Stimulated activated CD4-positive, alpha-beta T cell treated with anti-CD3 and anti-CD28 coated beads, Interleukin-12 subunit alpha, Interleukin-12 subunit beta, amount 100 ng/mL, for 4 hours (primary cell): ENCODE results near the gene IMPDH2.

Experiments used
- DNase-seq: peaks from one replicate; pipeline ENCODE4 v3.0.0-alpha.2; 2020

The IMPDH2 gene

DNA sequence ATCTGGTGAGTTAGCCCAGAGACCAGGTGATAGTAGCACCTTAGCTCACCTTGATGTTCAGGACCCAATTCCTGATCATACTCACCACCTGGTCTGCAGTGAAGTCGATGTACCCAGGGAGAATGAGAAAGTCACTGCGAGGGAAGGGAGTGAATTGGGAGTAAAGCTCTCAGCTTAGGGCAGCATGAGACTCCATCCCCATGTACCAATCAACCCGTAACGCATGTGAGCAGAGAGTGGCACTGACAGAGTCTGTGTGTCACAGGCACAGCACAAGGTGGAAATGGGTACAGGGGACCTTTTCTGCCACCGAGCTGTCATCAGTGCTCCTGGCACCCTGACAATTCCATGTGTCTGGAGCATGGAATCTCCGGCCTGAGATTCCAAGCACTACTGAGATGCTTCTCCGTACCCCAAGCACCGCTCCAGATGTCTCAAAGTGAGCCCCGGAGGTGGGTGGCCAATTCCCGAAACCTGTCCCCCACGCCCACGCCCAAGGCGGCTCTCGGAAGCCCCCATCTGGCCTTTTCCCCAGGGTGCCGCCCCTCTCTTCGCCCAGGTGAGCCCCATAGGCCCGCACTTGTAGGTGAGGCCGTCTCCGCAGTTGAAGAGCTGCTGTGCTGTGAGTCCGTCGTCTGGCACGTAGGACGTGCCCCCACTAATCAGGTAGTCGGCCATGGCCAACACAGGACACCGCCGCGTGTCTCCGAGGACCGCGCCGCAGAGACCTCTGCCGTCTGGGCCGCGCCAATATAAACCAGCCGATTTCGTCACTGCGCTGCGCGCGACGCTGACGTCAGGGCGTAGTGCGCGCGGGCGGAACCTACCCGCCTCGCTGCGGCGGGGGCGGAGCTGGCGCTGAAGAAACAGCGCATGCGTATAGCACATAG is at the start of gene IMPDH2:
IMPDH2 (minus strand) TSS at position 726 of the 890 bp plus-strand sequence; CDS start at position 678, 48 bp downstream.
- peak; percentile 91 for DNase-seq

DNA sequence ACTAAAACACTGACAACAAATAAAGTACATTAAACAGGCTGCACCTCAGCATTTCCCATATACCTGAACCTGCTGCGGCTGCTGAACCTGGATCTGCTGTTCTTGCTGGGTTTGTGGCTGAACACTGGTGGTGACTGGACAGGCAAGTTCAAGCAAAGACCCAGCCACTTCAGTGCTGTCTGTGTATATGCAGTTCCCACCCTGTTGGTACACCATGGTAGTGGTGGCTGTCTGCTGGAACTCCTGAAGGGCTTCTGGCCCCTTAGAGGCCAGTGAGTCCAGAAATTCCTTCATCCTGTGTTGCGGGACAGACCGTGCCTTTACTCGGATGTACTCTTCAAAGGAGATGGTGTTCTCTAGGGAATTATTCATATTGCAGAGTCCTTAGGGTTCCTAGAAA is 47.4 kb upstream of the IMPDH2 start:
- no peak for DNase-seq

DNA sequence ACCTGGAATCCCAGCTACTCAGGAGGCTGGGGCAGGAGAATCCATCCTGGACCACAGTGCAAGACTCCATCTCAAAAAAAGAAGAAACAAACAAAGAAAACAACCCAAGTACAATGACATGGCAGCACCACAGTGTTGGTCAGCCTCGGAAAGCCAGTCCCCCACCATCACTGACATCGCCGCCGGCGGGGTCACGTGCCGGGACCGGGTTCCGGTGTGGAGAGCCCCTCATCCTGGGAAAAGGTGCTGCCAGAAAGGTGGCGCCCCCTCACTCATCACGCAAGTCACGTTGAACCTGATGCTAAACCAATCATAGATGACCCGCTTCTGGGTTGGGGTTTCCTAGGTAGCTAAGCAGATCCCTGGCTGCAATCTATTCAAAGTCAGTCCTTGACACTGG is 46.9 kb upstream of the IMPDH2 start:
- no peak for DNase-seq

DNA sequence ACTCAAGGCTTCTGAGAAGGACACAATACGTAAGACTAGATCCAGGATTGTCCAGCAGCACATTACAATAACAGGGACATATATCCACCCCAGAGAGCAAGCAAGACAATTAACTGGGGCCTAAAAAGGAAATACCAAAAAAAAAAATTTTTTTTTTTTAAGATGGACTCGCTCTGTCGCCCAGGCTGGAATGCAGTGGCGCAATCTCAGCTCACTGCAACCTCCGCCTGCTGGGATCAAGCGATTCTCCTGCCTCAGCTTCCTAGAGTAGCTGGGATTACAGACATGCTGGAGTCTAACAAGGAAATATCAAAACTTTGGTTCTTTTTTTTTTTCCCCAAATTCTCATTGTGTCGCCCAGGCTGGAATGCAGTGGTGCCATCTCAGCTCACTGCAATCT is 28.8 kb upstream of the IMPDH2 start:
- no peak for DNase-seq

DNA sequence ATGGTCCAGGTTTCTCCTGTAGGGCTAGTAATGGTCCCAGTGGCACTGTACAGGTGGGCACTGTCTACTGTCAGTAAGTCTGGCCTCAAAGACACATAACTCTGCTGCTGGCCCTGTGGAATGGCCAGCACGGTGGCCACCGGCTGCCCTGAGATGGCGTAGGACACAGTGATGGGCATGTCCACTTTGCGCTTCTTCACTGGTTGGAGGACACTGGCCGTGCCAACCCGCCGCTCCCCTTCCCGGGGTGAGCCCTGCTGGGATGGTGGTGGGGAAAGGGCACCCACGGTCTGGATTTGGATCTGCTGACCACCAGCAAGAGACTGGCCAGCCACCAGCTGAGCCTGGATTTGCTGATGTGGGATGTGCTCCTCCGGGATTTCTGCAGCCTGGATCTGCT is 28.1 kb upstream of the IMPDH2 start:
- no peak for DNase-seq

DNA sequence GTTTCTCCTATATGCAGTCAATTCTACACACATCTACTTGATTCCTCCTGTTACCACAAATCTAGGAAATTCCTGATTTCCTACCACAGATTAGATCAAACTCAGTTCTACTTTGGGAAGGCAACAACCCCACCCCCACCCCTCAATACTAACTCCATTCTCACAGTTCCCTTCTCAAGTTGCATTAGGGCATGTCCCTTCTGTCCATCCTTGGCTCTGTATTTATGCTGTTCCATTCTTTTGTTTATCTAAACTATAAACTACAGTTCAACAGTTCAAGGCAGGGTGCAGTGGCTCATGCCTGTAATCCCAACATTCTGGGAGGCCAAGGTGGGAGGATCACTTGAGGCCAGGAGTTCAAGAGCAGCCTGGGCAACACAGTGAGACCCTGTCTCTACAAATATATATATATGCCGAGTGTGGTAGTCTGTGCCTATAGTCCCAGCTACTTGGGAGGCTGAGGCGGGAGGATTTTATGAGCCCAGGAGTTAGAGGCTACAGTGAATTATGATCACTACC is 25.2 kb upstream of the IMPDH2 start:
- DNase-seq = no peak

DNA sequence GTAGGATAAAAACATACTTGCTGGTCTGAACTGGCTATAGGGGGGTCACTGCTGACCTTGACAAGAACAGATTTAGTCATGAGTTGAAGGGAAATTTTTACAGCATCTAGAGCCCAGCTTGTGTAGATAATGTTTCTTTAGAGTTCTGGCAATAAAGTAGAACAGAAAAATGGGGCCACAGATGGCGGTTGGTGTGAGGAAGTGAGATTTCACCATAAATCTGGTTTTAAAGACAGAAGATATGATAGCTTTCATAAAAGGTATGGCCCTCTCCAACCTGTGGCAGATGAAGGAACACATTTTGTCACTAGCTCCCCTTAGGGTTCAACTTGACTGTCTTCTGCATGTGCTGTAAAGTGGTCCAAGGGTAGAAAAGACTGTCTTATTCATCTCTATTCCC is 24.3 kb upstream of the IMPDH2 start:
- DNase-seq = no peak

DNA sequence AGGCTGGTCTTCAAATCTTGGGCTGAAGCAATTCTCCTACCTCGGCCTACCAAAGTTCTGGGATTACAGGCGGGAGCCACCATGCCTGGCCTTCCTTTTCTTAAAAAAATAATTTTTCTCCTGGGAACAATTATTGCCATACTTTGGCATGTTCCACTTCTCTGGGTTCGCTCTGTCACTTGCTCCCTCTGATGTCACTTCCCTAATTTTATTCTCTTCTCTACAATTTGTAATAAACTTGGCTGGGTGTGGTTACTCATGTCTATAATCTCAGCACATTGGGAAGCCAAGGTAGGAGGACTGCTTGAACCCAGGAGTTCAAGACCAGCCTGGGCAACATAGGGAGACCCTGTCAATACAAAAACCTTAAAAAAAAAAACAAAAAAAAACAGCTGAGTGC is 6.1 kb upstream of the IMPDH2 start:
- no peak for DNase-seq

DNA sequence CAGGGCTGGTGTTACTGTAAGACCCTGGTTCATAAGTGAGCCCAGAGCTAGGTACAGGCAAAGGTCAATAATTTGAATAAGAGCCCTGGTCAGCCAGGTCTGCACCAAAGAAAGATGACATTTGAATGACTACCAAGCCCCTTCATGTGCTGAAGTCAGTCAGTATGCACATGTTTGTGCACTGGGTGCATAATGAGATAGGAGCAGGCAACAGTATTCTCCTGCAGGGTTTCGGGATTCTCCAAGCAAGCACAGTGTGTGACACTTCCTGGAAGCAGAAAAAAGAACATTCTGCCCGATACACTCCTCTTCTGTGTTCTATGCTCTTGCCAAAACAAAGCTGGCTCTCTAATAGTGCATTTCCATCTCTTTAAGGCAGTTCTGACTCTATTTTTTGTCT is 5.5 kb upstream of the IMPDH2 start:
- DNase-seq = no peak

DNA sequence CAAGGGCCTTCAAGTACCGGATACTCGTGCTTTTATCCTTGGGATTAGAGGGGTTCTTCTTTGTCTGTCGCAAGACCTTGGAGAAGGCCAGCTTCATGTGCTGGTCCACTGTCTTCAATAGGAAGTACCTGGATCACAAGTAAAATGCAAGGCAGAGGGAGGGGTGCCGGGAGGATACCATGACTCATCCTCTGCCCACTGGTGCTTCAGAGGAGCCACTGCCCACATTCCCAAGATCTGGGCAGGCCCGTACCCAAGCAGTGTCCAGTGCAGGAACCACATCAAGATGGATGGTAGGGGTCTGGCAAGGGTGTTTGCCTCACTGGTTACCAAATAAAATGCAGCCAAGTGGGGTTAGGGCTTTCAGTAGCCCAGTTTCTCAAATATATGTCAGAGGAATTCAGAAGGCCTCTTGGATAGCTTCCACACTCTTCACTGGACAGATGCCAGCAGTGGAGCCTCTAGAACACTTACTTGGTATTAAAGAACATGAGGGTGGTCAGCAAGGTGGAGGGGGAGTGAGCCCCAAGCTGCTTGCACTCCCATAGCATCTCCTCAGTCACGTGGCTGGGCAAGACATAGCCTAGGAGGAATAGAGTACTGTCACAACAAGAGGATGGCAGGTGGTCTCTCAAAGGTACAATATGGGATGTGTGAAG is 3.6 kb upstream of the IMPDH2 start:
- no peak for DNase-seq

DNA sequence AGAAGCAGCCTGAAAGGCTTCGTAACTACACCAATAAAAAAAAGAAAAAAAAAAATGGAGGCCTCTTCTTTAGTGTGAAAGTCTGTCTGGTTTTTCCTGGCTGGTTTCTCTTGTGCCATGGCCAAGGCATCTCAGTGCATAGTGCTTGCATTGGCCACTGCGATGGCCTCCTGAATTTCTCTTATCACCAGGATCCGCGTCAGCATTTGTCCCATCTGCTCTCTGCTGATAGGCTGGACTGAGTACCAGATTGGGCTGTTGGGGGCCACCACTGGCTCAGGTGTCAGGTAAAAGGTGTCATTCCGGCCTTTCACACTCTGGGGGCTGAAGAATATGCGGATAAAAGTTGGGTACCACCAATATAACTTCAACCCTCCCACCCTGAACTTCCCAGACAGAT is 1.1 kb upstream of the IMPDH2 start:
- DNase-seq = no peak

DNA sequence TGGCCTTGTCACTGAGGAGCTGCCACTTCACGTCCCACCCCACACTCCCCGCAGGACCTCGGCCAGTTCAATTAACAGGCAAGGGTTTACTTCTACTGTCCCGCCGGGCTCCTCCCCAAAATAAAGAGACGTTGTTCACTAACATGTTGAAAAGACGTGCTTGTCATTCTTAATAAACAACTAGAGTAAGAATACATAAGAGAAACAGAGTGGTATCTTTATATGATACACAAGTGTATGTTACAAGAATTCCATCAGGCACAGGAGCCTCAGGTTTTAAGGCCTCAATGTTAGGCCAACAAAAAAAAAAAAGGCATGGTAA is 326 bp upstream of the IMPDH2 start:
- no peak for DNase-seq

DNA sequence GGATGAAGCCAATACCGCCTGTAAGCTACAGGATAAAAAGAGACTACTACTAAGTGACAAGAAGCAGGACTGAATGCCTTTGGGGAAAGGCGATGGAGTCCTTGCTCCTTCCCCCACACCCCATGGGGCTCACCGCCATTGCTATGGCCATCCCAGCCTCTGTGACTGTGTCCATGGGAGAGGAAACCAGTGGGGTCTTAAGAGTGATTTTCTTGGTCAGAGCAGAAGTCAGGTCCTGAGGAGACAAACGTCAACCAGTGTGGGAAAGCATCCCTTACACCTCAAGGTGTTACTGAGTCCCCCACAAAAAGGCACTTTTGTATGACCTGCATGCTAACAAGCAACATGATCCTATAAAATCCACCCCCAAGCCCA is 913 bp downstream of the IMPDH2 start:
- DNase-seq = no peak

DNA sequence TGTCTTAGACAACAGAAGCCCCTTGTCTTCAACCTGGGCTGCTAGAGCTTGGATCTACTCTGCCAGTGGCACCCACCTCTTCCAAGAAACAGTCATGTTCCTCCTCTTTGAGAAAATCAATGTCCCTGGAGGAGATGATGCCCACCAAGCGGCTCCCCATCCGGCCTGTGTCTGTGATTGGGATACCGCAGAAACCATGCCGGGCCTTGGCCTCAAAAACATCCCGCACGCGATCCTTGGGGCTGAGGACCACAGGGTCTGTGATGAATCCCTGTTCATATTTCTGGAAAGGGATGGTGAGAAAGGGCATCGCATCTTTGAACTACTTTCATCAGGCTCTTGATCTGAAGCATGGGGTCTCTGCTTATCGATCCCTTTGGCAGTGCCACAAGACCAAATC is 1.6 kb downstream of the IMPDH2 start:
- DNase-seq = no peak

DNA sequence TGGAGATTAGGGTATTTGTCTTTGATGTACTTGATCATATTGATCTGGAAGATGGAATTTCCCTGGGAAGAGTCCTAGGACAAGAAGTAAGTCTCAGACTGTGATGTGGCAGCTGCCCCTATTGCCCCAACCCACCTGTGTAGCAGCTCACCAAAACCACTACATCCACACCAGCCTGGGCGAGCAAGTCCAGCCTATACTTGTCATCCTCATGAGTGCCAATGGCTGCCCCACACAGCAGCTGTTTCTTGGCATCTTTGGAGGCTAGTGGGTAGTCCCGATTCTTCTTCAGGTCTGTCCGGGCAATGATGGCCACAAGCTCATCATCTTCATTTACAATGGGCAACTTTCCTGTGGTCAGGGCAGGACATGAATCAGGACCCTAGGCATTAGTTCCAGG is 2.7 kb downstream of the IMPDH2 start:
- DNase-seq = no peak

DNA sequence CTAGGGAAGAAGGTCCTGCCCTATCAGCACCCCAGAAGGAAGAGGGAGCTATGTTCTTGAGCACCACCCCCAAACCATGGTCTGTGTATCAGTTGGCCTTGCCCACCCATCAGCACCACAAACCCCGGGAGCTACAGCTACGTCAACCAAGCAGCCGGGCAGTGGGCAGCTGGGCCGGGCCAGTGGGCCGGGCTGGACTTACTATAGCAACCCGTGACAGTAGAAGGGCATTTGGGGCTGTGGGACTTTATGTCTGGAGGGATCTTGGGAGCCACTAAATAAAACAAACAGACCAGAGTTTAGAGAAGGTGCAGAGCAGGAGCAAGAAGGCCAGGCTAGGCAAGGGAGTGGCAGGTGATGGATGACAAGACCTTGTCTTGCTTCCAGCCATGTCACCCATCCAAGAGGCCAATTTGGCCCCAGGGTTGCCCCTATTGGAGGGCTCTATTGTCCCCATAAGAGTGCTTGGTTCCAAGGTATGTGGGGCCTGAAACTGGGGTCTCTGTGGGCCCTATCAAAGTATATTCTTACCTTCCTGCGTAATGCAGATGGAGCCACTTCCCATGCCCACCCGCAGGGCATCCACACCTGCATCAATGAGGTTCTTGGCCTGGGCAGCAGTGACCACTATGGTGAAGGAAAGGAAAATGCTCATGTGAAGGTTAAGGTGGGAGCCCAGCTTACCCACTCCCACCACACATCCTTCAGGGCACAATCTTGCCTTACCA is 3.2 kb downstream of the IMPDH2 start:
- no peak for DNase-seq

DNA sequence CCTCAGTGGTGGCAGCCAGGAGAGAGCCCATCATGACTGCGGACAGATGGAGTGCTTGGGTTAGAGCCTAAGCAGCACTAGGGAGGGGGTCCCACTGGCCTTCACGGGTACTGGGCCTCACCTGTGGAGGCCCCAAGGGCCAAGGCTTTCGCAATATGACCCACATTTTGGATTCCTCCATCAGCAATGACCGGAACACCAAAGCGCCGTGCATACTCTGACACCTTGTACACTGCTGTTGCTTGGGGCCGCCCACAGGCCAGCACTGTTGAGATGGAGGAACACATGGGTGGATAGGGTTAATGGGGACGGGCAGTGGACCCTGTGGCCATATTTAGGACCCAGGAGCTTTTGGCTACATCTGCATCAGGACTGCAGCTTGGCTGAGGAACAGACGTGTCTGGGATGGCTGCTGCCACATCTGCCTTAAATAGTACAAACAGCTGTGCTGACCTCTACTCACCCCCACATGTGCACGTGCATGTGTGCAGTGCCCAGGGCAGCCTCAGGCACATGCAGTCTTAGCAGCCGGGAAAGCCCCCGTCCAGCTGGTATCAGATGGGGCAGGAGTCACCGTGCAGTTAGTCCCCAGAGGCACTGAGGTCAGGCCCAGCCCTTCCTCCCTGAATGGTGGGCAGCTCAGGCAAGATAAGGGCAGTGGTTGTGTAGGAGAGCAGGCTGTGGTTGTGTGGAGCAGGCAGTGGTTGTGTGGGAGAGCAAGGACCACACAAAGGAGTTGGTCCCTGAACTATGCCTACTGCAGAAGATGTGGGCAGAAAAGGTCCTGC is 4.0 kb downstream of the IMPDH2 start:
- DNase-seq = no peak

DNA sequence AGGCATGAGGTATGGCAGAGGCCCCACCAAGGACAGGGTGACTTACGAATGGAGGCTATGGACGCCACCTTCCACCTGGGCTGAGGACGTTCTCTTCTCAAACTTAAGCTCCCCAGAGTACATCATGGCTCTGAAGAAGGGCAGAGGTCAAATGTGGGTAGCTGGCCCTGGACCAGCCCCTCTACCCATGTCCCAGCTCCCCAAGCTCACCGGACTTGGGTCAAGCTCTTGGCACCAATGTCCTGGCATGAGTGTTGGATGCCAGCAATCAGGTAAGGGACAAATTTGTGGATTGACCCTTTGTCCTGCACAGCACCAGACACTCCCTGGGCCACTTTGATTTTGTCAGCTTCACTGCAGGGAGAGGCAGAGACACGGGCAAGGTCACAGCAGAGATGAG is 4.7 kb downstream of the IMPDH2 start:
- DNase-seq = no peak

DNA sequence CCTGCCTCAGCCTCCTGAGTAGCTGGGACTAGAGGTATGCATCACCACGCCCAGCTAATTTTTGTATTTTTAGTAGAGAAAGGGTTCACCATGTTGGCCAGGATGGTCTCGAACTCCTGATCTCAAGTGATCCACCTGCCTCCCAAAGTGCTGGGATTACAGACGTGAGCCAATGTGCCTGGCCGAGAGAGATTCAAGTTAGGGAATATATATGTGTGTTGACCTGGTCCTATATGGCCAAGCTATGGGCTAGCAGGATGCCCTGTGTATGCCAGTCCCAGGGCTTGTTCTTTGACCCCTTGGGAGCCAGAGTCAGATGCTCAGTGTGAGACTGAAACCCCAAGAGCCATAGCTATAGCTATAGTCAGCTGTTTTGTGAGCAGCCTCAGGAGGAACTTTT is 5.4 kb downstream of the IMPDH2 start:
- DNase-seq = no peak

DNA sequence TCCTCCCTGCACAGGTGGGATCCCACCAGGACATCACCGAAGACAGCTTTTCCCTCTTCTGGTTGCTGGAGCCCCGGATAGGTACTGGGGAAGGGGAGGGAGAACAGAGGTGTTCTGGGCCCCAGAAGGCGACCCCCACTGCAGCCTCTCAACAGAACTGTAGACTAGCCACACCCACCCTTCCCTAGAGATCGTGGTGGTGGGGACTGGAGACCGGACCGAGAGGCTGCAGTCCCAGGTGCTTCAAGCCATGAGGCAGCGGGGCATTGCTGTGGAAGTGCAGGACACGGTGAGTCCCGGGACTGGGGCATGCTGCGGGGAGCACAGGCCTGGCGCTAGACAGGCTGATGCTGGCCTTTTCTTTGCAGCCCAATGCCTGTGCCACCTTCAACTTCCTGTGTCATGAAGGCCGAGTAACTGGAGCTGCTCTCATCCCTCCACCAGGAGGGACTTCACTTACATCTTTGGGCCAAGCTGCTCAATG is 6.5 kb downstream of the IMPDH2 start:
- DNase-seq = no peak

DNA sequence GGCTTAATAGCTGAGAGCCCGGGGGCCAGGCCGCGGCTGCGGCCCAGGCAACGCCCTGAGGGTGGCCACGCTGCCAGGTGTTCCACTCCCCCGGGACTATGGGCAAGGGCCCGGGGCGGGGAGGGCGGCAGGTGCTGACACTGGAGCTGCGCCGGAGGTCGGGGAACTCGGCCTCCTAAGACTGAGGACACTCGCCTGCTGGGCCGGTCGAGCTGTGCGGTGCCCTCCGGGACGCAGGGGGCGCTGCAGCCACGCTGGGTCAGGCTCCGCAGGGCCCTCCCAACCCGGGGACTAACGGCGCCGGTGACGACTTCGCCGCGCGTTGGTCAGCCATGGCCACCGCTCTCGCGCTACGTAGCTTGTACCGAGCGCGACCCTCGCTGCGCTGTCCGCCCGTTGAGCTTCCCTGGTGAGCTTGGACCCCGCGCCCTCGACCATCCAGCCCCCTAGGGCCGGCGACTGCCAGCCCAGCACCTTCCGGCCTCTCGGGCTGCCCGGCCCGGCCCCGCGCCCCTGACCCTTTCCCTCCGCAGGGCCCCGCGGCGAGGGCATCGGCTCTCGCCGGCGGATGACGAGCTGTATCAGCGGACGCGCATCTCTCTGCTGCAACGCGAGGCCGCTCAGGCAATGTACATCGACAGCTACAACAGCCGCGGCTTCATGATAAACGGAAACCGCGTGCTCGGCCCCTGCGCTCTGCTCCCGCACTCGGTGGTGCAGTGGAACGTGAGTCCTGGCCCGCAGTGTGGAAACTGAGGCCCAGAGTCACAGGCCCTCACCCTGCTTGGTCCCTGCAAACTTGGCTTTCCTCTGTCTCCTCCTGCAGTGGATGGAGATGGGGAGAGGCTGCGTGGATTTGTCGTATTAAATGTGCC is 7.1 kb downstream of the IMPDH2 start, which contains the start of gene NDUFAF3:
NDUFAF3 (plus strand) TSS at position 309 of the 875 bp plus-strand sequence; CDS start at position 333, 24 bp downstream.
- DNase-seq = peak; percentile 92
